Renal cortical epithelial cell (primary cell): ENCODE results near the gene WBP1. TPM values are rescaled to one million over a fixed set of nuclear protein-coding genes. Genes with fewer than 3 reads are reported as not detected.
"Not testable (repeated sequence)": the region's sequence is repeated elsewhere in the genome, so short reads cannot be mapped to it uniquely, and the experiment has no call there.

Experiments used
- DNase-seq: peaks from one replicate; pipeline ENCODE4 v3.0.0-alpha.2; 2011; ENCODE audit warnings: low read depth
- total RNA-seq: library from RNA; depleted of rRNA; stranded (reverse); fragments of >200 nt; gene quantifications from 2 replicates; pipeline ENCODE4 v1.2.3, GENCODE V29; 2014

Gene WBP1
- total RNA-seq, 1 donor from 2014 or later, result 57.3 TPM

DNA sequence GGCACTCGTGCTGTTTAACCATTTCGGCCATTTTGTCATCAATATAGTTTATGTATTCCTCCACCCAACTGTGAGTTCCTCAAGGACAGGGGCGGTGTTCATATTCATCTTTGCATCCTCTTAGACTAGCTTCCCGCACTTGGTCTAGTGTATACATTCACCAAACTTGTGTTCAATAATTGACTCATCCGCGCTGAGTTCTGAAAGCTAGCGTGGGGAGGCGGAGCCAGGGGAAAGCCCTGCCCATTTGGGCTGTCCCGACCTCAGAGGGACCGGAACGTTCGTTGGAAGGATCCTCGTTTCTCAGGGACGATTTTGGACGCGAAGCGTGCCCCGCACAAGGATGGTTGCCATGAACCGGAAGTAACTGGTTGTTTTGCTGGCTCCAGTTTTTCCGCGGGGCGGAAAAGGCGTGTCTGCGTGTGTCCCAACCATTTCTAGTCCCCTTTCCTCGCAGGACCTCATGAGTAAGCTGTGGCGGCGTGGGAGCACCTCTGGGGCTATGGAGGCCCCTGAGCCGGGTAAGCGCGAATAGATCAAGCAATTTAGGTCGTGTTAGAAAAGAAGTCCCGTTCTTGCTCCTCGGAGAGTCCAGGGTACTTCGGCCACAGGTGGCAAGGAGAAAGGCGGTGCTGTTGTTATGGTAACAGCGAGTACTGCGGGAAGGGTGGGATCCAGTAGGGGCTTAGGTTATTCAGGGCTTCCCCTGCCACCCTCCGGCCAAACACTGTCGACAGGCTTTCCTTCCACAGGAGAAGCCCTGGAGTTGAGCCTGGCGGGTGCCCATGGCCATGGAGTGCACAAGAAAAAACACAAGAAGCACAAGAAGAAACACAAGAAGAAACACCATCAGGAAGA lies 3.4 kb upstream of the WBP1 start, which contains the start of gene INO80B:
TSS of gene INO80B (plus strand) at position 434 of the 858 bp plus-strand sequence. CDS start at position 464, 30 bp downstream.
- peak; percentile 95 for DNase-seq

DNA sequence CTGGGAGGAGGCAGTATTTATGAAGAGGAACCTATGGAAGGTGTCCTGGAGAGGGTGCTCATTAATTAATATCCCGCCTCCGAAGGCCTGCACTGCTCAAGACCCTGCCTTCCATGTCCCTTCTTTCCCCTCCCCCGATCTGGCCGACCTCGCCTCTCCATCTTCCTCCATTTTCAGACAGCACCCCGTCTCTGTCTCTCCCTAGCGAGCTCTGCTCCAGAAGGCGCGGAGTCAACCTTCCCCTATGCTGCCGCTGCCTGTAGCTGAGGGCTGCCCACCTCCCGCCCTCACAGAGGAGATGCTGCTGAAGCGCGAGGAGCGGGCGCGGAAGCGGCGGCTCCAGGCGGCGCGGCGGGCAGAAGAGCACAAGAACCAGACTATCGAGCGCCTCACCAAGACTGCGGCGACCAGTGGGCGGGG lies 1.1 kb upstream of the WBP1 start:
- DNase-seq, result no peak

DNA sequence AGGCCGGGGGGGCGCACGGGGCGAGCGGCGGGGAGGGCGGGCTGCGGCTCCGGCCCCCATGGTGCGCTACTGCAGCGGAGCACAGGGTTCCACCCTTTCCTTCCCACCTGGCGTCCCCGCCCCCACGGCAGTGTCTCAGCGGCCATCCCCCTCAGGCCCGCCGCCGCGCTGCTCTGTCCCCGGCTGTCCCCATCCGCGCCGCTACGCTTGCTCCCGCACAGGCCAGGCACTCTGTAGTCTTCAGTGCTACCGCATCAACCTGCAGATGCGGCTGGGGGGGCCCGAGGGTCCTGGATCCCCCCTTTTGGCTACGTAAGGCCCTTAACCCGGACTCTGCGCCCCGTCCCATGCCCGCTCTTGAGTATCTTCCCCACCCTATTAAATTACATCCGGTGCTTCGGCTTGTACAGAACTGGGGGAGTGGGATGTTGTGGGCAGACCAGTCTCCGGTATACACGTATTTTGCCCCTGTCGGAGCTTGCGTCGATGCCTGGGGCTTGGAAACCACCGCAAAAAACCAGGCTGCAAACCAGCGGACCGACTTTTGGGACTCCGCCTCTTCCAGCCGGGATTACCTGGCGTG lies 598 bp upstream of the WBP1 start:
- DNase-seq, result no peak

DNA sequence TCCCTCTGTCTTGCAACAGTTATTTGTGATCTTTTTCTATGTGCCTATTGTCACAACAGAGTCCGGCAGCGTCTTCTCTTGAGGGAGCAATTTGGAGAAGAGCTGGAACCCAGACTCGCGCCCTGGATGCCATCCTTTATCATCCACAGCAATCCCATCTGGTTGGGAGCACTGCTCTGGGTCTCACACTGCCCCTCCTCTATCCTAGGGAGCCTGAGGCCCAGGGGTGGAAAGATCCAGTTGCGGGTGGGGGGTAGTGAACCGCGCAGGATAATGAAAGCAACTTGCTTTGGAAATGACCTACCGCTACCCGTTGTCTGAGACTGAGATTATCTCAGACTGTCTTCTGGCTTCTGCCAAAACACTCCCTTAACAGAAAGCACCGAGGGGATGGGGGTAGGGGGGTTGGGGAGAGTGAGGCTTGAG lies 713 bp downstream of the WBP1 start:
- no peak for DNase-seq

DNA sequence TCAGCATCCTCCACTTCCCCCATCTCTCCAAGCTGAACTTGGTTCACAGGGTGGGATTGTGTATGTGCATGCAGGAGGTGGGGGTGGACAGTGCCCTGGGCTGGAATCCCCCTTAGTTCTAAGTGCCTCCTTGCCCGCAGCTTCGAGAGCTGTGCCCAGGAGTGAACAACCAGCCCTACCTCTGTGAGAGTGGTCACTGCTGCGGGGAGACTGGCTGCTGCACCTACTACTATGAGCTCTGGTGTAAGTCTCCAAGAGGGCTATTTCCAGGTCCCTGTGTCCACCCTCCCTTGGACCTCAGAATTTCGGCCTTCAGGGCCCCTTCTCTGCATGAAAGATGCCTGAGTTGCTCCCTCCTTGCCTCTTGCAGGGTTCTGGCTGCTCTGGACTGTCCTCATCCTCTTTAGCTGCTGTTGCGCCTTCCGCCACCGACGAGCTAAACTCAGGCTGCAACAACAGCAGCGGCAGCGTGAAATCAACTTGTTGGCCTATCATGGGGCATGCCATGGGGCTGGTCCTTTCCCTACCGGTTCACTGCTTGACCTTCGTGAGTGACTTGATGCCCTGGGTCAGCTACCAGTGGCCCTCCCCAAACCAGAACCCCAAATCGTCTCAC lies 1.4 kb downstream of the WBP1 start:
- DNase-seq, result not testable (repeated sequence)

DNA sequence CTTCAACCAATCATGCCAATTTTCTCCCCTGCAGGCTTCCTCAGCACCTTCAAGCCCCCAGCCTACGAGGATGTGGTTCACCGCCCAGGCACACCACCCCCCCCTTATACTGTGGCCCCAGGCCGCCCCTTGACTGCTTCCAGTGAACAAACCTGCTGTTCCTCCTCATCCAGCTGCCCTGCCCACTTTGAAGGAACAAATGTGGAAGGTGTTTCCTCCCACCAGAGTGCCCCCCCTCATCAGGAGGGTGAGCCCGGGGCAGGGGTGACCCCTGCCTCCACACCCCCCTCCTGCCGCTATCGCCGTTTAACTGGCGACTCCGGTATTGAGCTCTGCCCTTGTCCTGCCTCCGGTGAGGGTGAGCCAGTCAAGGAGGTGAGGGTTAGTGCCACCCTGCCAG lies 1.9 kb downstream of the WBP1 start:
- DNase-seq, result not testable (repeated sequence)

DNA sequence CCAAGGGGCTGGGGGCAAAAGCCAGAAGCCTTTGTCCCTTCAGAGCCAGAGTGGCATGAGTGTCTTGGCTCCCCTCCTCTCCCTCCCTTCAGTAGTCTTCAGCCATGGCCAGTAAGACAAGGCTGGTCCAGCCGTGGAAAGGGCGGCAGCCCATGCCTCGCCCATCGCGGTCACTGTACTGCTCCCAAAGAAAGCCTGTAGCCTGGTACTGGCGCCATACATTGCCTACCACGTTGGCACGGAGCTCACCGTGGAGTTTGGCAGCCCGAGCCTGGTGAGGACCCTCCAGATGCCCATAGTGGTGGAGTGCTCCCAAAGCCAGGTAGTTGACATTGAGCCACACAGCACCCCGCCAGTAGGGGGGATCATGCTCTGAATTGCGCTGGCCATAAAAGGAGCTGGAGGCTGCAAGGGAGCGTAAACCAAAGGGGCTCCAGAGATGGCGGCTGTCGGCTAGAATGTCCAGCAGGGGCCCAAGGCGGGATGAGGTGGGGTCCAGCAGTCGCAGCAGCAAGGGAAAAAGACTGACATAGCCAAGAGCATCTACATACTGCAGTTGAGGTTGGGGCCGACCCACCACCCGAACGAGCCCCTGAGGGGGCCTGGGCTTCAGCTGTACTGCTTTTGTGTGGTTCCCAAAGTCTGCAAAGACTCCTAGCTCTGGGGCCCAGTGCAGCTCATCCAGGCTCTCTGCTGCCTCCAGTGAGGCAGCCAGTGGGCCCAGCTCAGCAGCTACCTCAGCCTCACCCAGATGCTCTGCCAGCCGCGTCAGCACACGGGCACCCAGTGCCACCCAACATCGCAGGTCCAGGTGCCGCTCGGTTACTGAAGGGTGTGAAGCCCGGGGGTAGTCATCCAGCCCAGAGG lies 3.2 kb downstream of the WBP1 start:
- no peak for DNase-seq

DNA sequence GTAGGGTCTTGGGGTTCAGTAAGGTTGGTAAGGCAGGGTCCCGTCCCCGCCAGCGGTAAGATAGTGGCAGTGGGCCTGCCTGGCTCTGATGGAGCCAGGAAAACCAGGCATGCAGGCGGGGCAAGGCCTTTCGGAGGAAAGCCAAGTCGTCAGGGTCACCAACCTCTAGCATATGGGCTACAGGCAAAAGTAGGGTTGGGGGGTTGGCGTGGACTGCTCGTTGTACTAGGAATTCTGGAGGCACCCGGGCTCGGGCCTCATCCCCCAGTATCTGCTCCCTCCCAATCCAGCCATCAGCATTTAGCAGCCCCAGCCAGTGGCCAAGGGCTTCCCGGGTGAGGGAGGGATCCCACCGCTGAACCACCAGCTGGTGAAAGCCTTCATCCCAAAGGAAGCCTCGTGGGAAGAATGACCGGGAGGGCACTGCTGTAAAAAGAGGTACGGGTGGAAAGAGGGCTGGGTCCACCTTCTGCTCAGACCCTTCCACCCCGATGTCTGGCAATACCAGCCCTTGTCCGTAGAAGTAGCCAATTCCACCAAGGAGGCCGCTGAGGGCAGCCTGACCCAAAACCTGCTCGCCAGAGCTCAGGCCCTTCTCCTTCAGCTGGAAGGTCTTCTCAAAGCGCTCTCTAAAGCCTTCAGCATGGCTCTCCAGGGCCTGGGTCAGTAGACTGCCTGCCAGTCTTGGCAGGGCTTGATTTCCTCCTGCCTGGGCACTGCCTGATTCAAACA lies 4.0 kb downstream of the WBP1 start:
- no peak for DNase-seq

DNA sequence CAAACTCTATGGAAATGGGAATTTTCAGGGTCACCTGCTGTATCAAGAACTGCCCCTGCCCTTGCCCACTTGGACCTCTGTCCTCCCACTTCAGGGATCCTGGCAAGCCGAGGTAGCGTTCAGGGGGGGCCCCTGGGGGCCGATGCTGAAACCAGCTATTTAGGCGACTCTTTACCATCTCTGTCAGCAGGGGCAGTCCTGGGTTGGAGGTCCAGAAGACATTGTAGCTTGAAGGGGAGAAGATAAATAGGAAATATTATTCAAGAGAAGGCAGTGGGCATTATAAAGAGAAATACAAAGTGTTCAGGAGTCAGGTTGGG lies 4.5 kb downstream of the WBP1 start:
- no peak for DNase-seq

DNA sequence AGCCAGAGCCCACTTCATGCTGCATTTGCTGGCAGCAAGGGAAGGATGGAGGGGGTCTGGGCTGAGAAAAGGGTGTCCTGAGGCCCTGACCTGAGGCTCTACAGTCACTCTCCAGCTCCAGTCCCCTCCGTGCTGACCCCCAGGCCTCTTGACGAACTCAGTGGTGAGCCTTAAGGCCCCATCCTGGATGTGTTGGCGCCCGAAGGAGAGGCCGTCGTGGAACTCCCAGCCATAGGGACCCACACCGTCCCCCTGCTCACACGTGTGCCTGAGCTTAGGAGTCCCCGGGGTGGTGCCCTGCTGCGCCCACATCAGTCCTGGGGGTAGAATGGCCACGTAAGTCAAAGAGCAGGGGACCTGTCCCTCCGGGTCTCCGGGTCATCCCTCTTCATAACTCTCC lies 6.2 kb downstream of the WBP1 start:
- DNase-seq, result no peak

DNA sequence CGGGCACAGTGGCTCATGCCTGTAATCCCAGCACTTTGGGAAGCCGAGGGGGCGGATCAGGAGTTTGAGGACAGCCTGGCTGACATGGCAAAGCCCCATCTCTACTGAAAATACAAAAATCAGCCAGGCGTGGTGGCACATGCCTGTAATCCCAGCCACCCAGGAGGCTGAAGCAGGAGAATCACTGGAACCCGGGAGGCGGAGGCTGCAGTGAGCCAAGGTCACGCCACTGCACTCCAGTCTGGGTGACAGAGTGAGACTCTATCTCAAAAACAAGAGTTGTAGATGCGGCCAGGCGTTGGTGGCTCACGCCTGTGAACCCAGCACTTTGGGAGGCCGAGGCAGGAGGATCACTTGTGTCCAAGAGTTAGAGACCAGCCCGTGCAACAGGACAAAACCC lies 12.5 kb downstream of the WBP1 start:
- DNase-seq, result not testable (repeated sequence)

DNA sequence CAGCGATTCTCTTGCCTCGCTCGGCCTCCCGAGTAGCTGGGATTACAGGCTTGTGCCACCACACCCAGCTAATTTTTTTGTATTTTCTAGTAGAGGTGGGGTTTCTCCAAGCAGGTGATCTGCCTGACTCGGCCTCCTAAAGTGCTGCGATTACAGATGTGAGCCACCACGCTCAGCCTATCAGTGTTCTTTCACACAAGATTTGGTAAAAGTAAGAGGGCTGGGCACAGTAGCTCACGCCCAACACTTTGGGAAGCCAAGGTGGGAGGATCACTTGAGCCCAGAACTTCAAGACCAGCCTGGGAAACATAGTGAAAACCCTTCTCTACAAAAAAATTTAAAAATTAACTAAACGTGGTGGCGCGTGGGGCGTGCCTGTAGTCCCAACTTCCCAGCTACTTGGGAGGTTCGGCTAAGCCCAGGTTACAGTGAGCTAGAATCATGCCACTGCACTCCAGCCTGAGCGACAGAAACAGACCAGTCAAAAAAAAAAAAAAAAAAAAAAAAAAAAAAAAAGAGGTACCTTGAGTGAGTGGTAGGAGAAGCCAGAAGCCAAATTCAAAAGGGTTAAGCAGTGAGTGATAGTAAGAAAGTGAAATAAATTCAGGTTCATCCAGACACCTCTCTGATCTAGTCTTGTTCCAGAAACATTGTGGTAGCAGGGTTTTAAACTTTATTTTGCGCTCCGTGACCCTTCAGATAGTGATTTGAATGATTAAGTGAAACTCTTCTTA lies 13.3 kb downstream of the WBP1 start:
- no peak for DNase-seq

DNA sequence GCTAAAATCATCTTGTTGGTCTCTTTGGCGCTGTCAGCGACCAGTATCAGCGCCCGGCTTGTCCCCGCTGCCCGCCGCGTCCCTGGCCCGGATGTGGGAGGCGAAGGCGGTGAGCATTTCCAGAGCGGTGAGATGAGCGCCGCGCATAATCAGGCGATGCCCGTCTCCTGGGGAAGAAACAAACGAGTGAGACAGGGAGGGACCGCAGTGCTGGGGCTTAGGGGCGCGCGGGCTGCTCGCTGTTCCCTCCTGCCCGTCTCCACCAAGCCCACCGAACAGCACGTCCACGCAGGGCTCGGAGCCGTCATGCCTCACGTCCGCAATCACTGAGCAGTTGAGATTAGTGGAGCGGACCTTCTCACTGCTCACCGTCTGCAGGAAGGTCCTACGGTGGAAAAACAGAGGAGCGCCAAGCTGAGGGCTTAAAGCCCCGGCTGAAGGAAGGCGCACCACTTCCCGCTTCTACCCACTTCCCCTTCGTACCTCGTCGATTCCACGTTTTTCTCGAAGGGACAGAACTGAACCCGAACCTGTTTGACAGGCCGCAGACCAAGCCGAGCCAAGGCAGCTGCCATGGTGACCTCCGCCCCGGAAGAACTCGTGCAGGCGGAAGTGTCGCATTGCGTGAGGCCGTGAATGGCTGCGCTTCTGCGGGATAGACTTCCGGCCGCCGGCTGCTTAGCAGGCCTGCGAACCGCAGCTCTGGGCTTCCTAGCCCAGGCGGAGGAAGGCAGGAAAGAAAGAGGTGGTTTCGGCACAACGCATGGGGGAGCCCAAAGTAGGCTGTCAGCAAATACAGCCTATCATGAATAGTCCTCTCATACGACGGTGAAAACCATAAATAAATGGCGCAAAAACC lies 14.1 kb downstream of the WBP1 start, which contains the start of gene MRPL53:
TSS of gene MRPL53 (minus strand) at position 595 of the 859 bp plus-strand sequence. CDS start at position 575, 20 bp downstream.
- DNase-seq, result peak; percentile 82

DNA sequence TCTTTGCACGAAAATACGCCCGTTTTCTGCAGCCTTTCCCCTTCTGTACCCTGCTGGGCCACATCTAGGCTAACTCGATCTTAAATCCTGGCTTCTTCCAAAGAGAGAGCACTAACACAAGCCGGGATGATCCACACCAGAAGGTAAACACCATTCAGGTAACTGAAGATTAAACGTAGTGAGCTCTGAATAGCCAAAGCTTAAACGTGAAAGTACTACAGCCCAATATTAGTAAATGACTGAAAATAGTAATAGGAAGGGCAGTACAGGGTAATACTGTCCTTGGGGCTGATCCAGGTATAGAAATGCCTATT lies 14.7 kb downstream of the WBP1 start:
- no peak for DNase-seq

DNA sequence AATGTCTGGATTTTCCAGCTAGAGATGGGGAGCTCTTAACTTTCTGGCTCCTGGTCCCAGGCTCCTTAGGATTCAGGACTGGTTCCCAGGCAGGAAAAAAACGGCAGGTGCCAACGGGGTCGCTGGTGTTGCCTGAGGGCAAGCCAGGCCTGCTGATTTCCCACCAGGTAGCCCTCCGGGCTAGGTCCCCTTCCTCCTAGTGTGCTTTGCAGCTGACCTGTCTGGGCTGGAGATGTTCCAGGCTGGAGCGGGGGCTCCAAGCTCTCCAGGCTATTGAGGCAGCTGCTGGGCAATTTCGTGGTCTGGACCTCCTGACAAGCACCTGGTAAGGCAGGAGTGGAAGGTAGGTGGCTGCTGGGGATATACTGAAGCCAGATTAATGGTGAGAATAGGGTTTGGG lies 16.2 kb downstream of the WBP1 start:
- DNase-seq, result no peak

DNA sequence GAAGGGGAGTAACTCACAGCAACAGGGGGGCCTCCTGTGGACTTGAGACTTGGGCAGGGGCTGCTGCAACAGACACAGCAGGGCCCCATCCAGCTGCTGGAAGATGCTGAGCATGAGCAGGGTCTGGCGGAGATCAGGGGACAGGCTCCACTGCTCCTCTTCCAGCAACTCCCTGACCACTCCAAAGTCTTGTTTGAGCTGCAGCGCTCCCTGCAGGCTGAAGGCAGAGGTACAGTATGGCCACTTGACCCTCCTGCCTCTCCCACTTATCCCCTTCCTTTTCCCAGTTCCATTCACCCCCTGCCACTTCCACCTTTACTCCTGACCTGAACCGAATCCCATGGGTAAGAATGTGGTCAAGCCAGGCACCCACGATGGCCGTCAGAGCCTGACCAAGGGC lies 16.7 kb downstream of the WBP1 start:
- no peak for DNase-seq

DNA sequence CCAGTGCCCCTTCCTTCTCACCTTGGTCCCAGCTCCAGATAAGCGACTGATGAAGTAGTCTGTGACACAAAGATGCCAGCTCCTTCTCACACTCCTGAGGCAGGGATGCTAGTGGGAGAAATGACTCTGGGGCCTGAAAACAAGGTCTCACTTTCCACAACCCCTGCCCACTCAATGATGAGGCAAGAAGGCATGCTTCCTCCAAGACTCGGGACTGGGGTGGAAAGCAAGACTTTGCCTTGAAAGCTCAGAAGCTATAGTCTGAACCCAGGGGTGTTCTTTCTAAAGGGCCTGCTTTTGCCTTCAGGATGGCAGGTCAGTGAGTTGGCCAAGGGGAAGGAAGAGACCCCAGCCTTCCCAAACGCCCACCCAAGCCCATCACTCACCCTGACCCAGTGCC lies 23.2 kb downstream of the WBP1 start:
- DNase-seq, result no peak

DNA sequence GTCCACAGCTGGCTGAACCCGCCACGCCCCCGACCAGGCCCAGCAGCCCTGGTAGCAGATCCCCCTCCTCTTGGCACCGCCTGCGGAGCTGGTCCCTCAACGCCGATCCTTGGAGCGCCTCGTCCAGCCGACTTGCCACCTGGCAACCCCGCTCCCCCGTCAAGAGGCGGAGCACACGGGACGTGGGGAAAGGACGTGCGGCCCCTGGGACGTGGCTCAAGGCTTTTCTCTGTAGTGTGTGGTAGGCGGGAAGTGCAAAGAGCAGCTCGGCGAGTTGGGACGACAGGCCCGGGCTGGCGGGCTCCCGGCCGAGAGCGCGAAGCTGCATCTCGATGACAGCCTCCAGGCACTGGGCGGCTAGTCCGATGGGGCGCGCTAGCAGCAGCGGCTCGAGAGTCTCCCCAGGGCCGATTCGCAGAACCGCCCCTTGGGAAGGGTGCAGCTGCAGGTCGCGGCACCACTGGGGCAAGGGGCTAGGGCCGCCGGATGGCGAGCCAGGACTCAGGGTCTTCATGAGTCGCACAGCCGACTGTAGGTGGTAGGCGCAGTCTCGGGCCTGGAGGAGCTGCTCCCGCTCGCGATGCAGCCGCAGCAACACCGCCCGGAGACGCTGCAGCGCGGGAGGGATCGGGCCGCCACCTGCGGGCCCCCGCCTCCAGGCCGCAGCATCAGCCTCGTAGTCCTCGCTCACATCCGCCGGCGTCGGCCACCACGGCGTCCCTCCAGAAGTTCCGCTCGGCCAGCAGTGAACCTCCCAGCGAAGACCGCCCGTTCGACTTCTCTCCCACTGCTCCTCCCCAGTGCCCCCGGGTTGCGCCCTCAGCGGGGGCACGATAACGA lies 23.9 kb downstream of the WBP1 start:
- DNase-seq, result no peak
